T-helper 2 cell treated with Interferon-gamma antibody and Interleukin-4, amounts not matched to agents 100 ng/mL and 5 ng/mL, for 36 hours (primary cell): ENCODE measurements around the gene KIF21B. TPM values are rescaled to one million over a fixed set of nuclear protein-coding genes. Genes with fewer than 3 reads are reported as not detected.

Source experiments
- intact Hi-C: fragments of 100-400 bp; cut with micrococcal nuclease; formaldehyde crosslinking; loops from one replicate; pipeline ENCODE4 v1.15.1; 2023
- total RNA-seq: library from RNA; stranded (reverse); gene quantifications from 2 replicates; pipeline ENCODE4 v1.2.3, GENCODE V29; 2022

Gene KIF21B
- 87.2 and 90.6 TPM in 2 replicates for total RNA-seq

GRCh38 chr1:201023517-201023902, at the start of gene KIF21B:
Gene KIF21B (minus strand): TSS chr1:201023714. CDS start chr1:201023383, 331 bp downstream.
- intact Hi-C loops: loop anchor here (1.0 to 5.0 kb wide), 6 partner anchors 8 to 611 kb away; partner anchors contain the start of genes KIF14, TMEM9 and ZNF281

DNA sequence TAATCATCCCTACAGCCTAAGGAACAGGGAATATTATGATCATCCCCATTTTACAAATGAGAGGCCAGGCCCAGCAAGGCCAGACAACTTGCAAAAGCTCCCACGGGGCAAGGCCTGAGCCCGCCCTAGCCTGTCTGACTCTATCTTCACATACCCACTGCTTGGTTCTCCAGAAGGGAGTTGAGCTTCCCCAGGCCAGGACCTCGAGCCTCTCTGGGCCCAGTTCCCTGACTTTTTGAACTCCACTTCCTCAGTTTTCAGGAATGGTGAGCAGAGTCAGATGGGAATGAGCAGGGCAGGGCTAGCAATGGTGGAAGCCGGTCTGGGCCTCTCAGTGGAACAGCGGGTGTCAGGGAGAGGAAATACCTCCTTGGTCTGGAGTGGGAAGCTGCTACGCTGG, 49.4 kb upstream of the KIF21B start:
- intact Hi-C loops: no loop called here

DNA sequence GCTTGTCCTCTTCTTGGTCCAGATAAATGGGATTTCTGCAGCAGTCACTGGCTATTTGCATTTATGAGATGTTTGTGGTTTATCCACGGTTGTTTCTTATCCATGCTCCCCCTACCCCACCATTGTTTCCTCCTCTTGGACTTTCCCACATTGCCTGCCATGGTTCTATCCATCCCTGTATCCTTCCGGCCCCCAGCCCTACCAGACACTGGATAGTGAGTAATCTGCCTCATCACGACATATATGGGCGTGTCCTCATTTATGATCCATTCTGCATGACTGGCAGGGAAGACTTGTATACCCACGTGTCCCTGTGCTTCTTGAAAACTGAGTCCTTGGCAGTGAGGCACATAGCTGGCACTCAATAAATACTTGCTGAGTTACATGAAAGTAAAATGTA, 48.6 kb upstream of the KIF21B start:
- intact Hi-C loops: no loop called here

- intact Hi-C loops: no loop called here
These were observed 46.1 kb upstream of the KIF21B start for GRCh38 chr1:201069636-201070035.

DNA sequence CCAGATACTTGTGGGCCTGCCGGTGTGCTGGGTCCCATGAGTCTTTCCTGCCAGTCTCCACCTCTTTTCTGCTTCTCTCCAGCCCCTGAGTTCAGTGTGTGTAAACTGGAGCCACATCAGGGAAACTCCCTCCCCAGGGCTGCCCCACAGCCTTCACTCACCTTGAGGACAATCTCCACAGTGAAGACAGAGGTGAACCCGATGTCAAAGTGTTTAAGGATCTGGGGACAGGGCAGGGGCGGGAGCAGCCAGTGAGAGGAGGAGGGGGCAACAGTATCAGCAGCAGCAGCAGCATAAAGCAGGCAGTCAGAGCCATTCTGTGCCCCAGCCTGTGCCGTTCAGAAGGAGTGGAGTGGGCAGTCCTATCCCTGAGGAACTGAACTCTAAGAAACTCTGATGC, 45.5 kb upstream of the KIF21B start:
- intact Hi-C loops: no loop called here

DNA sequence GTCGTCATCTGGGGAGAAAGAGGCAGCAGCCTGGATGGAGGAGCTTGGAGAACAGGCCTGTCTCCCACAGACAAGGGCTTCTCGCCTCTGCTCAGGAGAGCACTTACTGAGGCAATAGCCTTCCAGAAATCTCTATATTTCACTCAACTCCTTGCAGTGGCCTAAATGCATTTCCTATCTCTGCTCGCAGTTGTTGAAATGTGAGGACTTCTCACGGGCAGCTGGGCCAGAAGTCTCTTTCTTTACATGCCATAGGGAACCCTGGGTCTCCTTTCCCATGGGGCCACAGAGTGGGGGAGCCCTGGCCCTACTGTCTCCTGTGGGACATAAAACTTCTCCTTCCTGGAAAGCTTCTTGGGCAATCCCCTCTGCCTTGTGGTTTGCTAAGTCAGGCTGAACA, 43.5 kb upstream of the KIF21B start:
- intact Hi-C loops: no loop called here

- intact Hi-C loops: no loop called here
These were observed 42.2 kb upstream of the KIF21B start for GRCh38 chr1:201065686-201066085.

DNA sequence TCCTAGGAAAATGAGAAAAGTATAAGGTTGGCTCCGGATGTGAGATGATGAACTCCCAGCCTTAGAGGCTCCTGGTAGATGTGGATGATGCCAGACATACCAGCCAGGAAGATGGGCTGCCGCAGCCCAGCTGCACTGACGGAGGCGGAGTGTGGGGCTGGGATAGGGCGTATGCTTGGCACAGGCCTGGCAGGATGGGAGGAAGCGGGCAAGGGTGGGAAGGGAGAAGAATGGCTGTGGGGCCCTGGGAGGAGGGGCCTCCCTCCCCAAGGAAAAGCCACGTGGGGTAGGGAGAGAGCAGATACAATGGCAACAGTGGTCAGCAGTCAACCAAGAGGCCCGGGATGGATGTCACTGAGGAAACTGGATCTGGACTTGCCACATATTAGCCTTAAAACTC, 41.3 kb upstream of the KIF21B start:
- intact Hi-C loops: no loop called here

DNA sequence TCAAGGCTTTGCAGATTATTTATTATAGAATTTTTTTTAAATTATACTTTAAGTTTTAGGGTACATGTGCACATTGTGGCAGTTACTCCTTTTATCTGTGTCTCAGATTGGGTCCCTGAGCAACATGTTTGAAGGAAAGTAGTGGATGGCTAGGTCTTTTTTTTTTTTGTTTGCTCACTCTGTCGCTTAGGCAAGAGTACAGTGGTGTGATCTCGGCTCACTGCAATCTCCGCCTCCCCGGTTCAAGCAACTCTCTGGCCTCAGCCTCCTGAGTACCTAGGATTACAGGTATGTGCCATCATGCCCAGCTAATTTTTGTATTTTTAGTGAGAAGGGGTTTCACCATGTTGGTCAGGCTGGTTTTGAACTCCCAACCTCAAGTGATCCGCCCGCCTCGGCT, 39.6 kb upstream of the KIF21B start:
- intact Hi-C loops: no loop called here

DNA sequence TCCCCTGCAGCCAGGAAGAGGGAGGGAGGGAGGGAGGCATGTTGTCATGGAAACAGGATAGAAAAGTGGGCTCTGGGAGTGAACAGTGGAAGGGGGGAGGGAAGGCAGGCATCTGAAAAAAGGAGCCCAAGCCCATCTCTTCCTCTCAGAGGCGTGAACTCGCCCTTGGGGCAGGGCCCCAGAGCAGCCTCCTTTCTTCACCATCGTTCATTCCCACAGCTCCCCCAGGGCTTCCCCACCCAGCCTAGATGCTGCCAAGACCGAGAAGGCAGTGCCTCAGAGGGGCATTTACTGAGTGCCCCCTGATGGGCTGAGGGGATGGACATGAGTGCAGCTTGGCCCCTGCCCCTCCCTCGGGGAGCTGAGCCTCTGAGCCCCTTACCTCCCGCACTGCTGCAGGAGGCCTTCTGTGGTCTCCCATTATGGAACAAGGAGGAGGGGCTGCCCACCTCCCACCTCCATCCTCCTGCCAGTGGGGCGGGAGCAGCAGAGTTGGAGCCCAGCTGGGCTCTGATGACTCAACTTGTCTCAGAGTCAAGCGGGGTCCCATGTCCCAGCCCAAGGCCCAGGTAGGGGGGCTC, 39.1 kb upstream of the KIF21B start:
- intact Hi-C loops: no loop called here

DNA sequence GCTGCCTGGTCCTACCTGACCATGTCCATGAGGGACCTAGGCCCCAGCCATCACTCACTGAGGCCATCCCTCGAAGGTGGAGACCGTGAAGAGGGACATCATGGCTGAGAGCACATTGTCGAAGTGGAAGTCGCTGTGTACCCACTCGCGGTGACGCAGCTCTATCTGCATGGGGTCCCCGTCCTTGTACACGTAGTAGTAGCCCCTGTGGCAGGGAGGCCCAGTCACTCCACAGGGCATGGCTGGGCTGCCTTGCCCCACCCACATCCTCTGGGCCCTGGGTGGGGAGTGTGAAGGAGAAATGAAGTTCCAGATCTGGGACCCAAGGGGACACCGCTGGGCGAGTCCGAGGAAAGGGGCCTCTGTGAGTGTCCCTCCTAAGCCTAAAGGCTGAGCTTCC, 38.4 kb upstream of the KIF21B start:
- intact Hi-C loops: no loop called here

DNA sequence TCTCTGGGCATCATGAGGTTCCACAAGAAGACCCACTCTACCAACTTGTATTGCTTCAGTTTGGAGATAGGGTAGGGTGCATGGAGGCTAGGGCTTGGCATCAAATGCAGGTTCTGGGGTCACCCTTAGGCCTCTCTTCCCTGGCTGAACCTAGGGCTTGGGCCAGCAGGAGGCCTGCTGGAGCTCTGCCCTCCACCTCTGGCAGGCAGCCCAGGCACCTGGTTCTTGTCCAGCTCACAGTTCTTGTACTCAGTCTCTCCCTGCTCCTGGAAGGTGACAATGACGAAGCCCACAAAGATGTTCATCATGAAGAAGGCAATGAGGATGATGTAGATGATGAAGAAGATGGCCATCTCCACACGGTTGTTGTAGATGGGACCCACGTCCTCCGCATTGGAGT, 37.5 kb upstream of the KIF21B start:
- intact Hi-C loops: no loop called here

- intact Hi-C loops: no loop called here
These were observed 37.1 kb upstream of the KIF21B start for GRCh38 chr1:201060586-201060985.

- intact Hi-C loops: no loop called here
These were observed 36.5 kb upstream of the KIF21B start for GRCh38 chr1:201059871-201060555.

GRCh38 chr1:201059401-201059800, 35.9 kb upstream of the KIF21B start:
- intact Hi-C loops: no loop called here

- intact Hi-C loops: no loop called here
These were observed 30.6 kb upstream of the KIF21B start for GRCh38 chr1:201054091-201054543.

DNA sequence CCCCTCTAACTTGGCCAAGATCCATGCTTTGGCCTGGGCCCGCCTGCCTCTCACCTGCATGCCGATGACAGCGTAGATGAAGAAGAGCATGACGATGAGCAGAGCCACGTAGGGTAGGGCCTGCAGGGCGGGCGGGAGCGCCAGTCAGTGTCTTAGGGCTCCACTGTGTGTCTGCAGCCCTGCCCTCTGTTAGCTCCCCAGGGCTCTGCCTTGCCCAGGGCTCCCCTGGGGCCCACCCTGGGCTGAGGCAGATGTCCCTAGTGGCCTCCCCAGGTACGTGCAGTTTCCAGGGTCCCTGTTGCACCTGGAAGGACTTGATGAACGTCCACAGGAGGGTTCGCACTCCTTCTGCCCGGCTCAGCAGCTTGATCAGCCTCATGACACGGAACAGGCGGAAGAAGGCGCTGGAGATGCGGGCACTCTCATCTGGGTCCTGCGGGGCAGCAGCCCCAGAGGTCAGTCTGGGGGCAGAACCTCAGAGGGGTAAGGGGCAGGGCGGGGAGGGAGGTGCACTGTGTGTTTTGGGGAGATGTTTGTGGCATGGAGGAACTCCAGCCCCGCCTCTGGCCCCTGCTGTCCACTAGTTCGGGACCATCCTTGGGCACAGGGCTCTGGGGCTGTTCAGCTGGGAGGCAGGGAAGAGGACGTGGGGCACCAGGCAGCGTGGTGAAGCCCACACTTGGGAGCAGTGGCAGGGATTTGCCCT, 29.8 kb upstream of the KIF21B start:
- intact Hi-C loops: no loop called here

- intact Hi-C loops: no loop called here
These were observed 27.9 kb upstream of the KIF21B start for GRCh38 chr1:201051399-201051798.

- intact Hi-C loops: no loop called here
These were observed 27.2 kb upstream of the KIF21B start for GRCh38 chr1:201050515-201051277.

DNA sequence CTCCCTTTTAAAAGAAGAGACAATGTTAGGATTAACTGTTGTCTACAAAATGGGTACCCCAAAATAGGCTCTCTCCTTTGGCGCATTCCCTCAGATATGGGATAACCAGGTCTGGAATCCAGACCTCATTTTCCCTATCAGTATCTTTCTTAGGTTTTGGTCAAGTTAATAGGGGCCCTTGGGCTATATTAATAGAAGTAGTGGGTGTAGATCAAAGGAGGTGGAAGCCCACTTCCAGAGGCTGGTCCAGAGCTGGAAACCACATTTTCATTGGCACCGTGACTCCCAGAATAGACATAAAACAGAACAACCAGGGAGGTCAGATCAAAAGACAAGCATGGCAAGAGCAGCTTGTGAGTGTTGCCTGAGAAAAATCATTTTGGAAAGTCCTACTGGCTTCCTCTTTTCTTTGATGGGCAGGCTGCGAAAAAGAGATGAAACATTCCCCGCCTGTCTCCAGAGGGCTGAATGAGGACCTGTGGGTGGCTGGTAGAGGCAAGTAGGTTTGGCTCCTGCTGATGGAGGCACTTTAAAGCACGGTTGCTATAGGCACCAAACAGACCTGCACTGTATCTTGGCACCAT, 25.8 kb upstream of the KIF21B start:
- intact Hi-C loops: no loop called here

GRCh38 chr1:201048521-201048920, 25.0 kb upstream of the KIF21B start:
- intact Hi-C loops: no loop called here
